ENCODE measurements around the gene SLC22A23. TPM values are rescaled to one million over a fixed set of nuclear protein-coding genes. Genes with fewer than 3 reads are reported as not detected.

Gene SLC22A23
- total RNA-seq, 2 donors from 2014 or later: 53.1 to 129 TPM

DNA sequence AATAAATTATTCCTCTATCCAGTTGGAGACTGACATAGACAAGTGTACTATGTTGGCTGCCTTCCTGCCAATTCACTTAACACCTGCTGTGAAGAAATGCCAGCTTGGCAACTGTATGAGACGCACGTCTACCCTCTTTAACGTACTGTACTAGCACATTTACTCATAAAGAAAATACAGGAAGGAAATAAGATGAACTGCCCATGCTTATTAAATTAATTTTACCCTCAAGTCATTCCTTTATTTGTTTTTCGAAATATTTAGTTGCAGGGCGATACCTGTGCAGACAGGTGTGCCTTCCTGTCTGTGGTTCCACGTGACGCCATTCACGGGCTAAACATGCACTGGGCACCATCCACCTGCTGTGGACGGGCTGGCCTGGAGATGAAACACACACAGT lies 146.1 kb downstream of the SLC22A23 start:
- TF ChIP-seq, protein P1, sequence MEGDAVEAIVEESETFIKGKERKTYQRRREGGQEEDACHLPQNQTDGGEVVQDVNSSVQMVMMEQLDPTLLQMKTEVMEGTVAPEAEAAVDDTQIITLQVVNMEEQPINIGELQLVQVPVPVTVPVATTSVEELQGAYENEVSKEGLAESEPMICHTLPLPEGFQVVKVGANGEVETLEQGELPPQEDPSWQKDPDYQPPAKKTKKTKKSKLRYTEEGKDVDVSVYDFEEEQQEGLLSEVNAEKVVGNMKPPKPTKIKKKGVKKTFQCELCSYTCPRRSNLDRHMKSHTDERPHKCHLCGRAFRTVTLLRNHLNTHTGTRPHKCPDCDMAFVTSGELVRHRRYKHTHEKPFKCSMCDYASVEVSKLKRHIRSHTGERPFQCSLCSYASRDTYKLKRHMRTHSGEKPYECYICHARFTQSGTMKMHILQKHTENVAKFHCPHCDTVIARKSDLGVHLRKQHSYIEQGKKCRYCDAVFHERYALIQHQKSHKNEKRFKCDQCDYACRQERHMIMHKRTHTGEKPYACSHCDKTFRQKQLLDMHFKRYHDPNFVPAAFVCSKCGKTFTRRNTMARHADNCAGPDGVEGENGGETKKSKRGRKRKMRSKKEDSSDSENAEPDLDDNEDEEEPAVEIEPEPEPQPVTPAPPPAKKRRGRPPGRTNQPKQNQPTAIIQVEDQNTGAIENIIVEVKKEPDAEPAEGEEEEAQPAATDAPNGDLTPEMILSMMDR (IDR thresholded peaks at IDR 0.05): no peak
- TF ChIP-seq POLR2AphosphoS5 (IDR thresholded peaks at IDR 0.05) (peak; percentile 67), POLR2A (IDR thresholded peaks at IDR 0.05) (no peak)
- Histone ChIP-seq H3K9me3 (no peaks in the 10 kb centered on the region), H3K4me1 (replicated peaks) (no peaks in the 10 kb centered on the region), H3K27ac (no peak overlapping the region), H3K27me3 (replicated peaks; ENCODE audit: insufficient read depth) (no peaks in the 10 kb centered on the region), H3K36me3 (no peaks in the 10 kb centered on the region), H3K4me3 (no peak overlapping the region)
- peak; percentile 41 for DNase-seq (ENCODE audit: low spot score)
- 45% methylated on average over 9 of the region's 9 CpGs for WGBS
- intact Hi-C loops (cut with DNase I): no loop called here

DNA sequence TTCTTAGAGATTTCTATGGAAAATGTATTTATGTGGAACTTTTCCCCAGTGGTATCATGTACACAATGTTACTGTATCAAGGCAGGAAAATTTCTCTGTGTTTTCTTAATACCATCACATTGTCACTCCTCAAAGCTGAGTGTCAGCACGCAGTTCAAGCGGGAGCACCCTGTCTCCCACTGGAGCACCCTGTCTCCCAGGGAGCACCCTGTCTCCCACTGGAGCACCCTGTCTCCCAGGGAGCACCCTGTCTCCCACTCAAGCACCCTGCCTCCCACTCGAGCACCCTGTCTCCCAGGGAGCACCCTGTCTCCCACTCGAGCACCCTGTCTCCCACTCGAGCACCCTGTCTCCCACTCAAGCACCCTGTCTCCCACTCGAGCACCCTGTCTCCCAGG lies 146.8 kb downstream of the SLC22A23 start:
- no peaks in the 10 kb centered on the region for H3K27me3 ChIP-seq (replicated peaks; ENCODE audit: insufficient read depth)
- 85% methylated on average over 6 of the region's 6 CpGs for WGBS
- no peaks in the 10 kb centered on the region for H3K9me3 ChIP-seq
- H3K4me1 ChIP-seq (replicated peaks): no peaks in the 10 kb centered on the region
- no peaks in the 10 kb centered on the region for H3K36me3 ChIP-seq
- intact Hi-C loops (cut with DNase I): no loop called here
- TF ChIP-seq POLR2AphosphoS5 (IDR thresholded peaks at IDR 0.05): no peak
- no peak for TF ChIP-seq POLR2A (IDR thresholded peaks at IDR 0.05)
- TF ChIP-seq, protein P1 (IDR thresholded peaks at IDR 0.05): no peak
- H3K27ac ChIP-seq: no peak overlapping the region
- no peak overlapping the region for H3K4me3 ChIP-seq
- no peak for DNase-seq (ENCODE audit: low spot score)

DNA sequence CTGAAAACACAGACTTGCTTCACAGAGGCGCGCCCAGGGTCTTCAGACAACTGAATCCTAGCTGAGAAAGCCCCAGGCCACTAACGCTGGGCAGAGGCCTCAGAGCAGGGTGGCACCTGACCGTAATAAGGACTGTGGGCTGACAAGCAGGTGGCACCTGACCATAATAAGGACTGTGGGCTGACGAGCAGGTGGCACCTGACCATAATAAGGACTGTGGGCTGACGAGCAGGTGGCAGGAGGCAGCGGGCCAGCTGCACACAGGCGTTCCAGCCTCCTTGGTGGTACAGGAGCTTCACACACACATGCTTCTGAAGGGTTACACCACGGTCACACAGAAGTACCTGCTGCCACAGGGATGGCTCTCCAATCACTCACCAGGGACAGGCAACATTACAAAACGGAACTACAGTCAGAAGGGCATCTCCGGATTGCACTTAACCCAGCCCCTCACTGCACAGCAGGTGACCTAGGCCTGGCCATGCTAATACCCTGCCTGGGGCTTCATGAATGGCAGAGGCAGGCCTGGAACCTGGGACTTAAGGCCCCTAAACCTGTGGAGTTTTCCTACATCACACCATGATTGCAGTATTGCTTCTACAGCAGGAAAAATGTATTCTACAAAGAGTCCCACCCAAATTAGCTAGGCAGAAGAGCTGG lies 147.3 kb downstream of the SLC22A23 start:
- 95% methylated on average over 11 of the region's 11 CpGs for WGBS
- Histone ChIP-seq H3K9me3 (no peaks in the 10 kb centered on the region), H3K36me3 (no peaks in the 10 kb centered on the region), H3K4me3 (no peak overlapping the region), H3K27me3 (replicated peaks; ENCODE audit: insufficient read depth) (no peaks in the 10 kb centered on the region), H3K4me1 (replicated peaks) (no peaks in the 10 kb centered on the region), H3K27ac (no peak overlapping the region)
- intact Hi-C loops (cut with DNase I): no loop called here
- TF ChIP-seq POLR2A (IDR thresholded peaks at IDR 0.05) (no peak), POLR2AphosphoS5 (IDR thresholded peaks at IDR 0.05) (no peak)
- TF ChIP-seq, protein P1 (IDR thresholded peaks at IDR 0.05): no peak
- no peak for DNase-seq (ENCODE audit: low spot score)

DNA sequence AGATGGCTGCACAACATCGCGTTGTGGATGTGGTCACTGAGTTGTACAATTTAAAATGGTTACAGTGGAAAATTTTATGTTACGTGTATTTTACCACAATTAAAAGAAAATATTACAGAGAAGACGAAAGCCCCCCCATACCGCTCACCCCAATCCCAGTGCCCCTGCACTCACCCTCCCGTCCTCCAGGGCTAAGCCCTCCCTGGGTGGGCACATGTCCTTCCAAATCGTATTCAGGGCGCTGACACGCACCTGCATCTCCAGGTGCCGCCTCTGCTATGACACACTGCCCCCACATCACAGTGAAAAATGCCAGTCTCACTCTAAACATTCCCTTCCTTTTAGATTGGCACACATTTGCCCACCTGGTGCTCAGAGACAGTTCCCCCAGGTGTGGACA lies 148.7 kb downstream of the SLC22A23 start:
- TF ChIP-seq, protein P1 (IDR thresholded peaks at IDR 0.05): no peak
- no peak for TF ChIP-seq POLR2A (IDR thresholded peaks at IDR 0.05)
- no peak for TF ChIP-seq POLR2AphosphoS5 (IDR thresholded peaks at IDR 0.05)

DNA sequence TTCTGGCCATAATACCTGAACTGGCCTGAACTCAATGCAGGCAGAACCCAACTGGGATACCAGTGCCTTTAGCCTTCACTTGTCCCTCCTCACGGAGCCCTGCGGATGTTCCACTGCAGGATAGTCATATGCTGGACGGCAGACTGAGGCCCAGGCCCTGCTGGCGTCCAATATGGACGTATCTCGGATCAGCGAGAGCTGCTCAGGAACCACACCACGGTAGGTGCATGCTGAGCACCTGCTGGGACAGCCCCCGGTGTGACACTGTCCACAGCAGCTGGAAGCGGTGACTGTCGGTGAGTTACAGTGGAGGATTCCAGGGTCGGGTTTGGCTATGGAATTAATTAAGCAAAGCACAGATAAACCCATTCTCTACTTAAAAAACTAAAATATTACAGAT lies 149.4 kb downstream of the SLC22A23 start:
- Histone ChIP-seq H3K4me3 (no peak overlapping the region), H3K27me3 (replicated peaks; ENCODE audit: insufficient read depth) (no peaks in the 10 kb centered on the region), H3K36me3 (no peaks in the 10 kb centered on the region), H3K27ac (no peak overlapping the region), H3K4me1 (replicated peaks) (no peaks in the 10 kb centered on the region), H3K9me3 (no peaks in the 10 kb centered on the region)
- WGBS: 91% methylated on average over 12 of the region's 12 CpGs
- DNase-seq (ENCODE audit: low spot score): no peak
- intact Hi-C loops (cut with DNase I): no loop called here
- TF ChIP-seq, protein P1 (IDR thresholded peaks at IDR 0.05): no peak
- TF ChIP-seq POLR2AphosphoS5 (IDR thresholded peaks at IDR 0.05) (no peak), POLR2A (IDR thresholded peaks at IDR 0.05) (no peak)

More for the DNA sequence above, 148.7 kb downstream of the SLC22A23 start:
- no peak for DNase-seq (ENCODE audit: low spot score)
- WGBS: 95% methylated on average over 10 of the region's 10 CpGs
- H3K27ac ChIP-seq: no peak overlapping the region
- H3K36me3 ChIP-seq: no peaks in the 10 kb centered on the region
- no peaks in the 10 kb centered on the region for H3K4me1 ChIP-seq (replicated peaks)
- H3K4me3 ChIP-seq: no peak overlapping the region
- no peaks in the 10 kb centered on the region for H3K9me3 ChIP-seq
- intact Hi-C loops (cut with DNase I): no loop called here
- no peaks in the 10 kb centered on the region for H3K27me3 ChIP-seq (replicated peaks; ENCODE audit: insufficient read depth)
